Fibroblast of lung (primary cell): Measurements from ENCODE around the gene NTPCR. TPM values are rescaled to one million over a fixed set of nuclear protein-coding genes. Genes with fewer than 3 reads are reported as not detected.

ENCODE experiments used
- DNase-seq, 2 donors: peaks; one replicate each; pipeline versions ENCODE4 v3.0.0 to v3.0.0-alpha.2; 2010; ENCODE audit warnings: low read depth in 2 of 2
- H2AFZ ChIP-seq: 2 replicates; pipeline ENCODE4 v1.5.1; 2012; ENCODE audit warnings: low read length, control low read depth, inconsistent platforms
- H3K27ac ChIP-seq: 2 replicates; pipeline ENCODE4 v1.5.1; 2011; ENCODE audit warnings: low read length, control low read depth; ENCODE audit not compliant: insufficient read depth
- H3K27me3 ChIP-seq: 2 replicates; pipeline ENCODE4 v1.5.1; 2011; ENCODE audit warnings: mild to moderate bottlenecking, low read length; ENCODE audit not compliant: control insufficient read depth, insufficient read depth
- H3K36me3 ChIP-seq: 2 replicates; pipeline ENCODE4 v1.5.1; 2011; ENCODE audit warnings: low read length; ENCODE audit not compliant: control insufficient read depth, insufficient read depth
- H3K4me1 ChIP-seq: 2 replicates; pipeline ENCODE4 v1.5.1; 2011; ENCODE audit warnings: low read length; ENCODE audit not compliant: control insufficient read depth, insufficient read depth; ENCODE audit errors: extremely low read depth
- H3K4me2 ChIP-seq: 2 replicates; pipeline ENCODE4 v1.5.1; 2011; ENCODE audit warnings: low read length, control low read depth; ENCODE audit not compliant: insufficient read depth; ENCODE audit errors: extremely low read depth
- H3K4me3 ChIP-seq, 4 experiments: fragments of 200-600 bp in 1 of 4; sonication (generic) in 1 of 4; replicated peaks in 1 of 4; 2 replicates each; pipeline ENCODE4 v1.5.1; 2011 to 2016; ENCODE audit warnings: low read length in 4 of 4, low read depth in 3 of 4, mild to moderate bottlenecking in 3 of 4, control low read depth in 2 of 4, inconsistent platforms in 1 of 4, mixed read lengths in 1 of 4; ENCODE audit not compliant: insufficient read depth in 1 of 4; ENCODE audit errors: control extremely low read depth in 1 of 4
- H3K79me2 ChIP-seq: 2 replicates; pipeline ENCODE4 v1.5.1; 2012; ENCODE audit warnings: mild to moderate bottlenecking, low read length, inconsistent platforms; ENCODE audit not compliant: control insufficient read depth, insufficient read depth
- H3K9ac ChIP-seq: 2 replicates; pipeline ENCODE4 v1.5.1; 2011; ENCODE audit warnings: mild to moderate bottlenecking, low read length, control low read depth; ENCODE audit not compliant: insufficient read depth
- H3K9me3 ChIP-seq: 2 replicates; pipeline ENCODE4 v1.5.1; 2012; ENCODE audit warnings: low read depth, low read length; ENCODE audit not compliant: control insufficient read depth, insufficient read depth
- H4K20me1 ChIP-seq: 2 replicates; pipeline ENCODE4 v1.5.1; 2011; ENCODE audit warnings: low read length; ENCODE audit not compliant: control insufficient read depth, insufficient read depth; ENCODE audit errors: extremely low read depth
- CTCF ChIP-seq, 2 donors: IDR thresholded peaks in 1 of 2; conservative IDR thresholded peaks in 1 of 2; 1 replicate in 1 of 2; 2 replicates in 1 of 2; pipeline ENCODE4 v1.5.1; 2011 to 2012; ENCODE audit warnings: low read length in 2 of 2, control low read depth in 1 of 2, inconsistent platforms in 1 of 2, low read depth in 1 of 2, mild to moderate bottlenecking in 1 of 2
- EZH2 ChIP-seq: IDR thresholded peaks from 2 replicates; pipeline ENCODE4 v1.5.1; 2012; ENCODE audit warnings: low read length, control low read depth, mild to moderate bottlenecking; ENCODE audit errors: missing control alignments
- polyA minus RNA-seq: library from RNA; depleted of rRNA, polyadenylated mRNA; stranded (reverse); fragments of >200 nt; gene quantifications from 2 replicates; pipeline ENCODE4 v1.2.3, GENCODE V29; 2011; ENCODE audit warnings: low replicate concordance
- polyA plus RNA-seq, 2 donors: library from polyadenylated mRNA; depleted of rRNA in 1 of 2; stranded (reverse) in 1 of 2; unstranded in 1 of 2; fragments of >200 nt; gene quantifications; 2 replicates each; pipeline ENCODE4 v1.2.1, GENCODE V29; 2011 to 2012; ENCODE audit warnings: missing spikeins in 1 of 2
- total RNA-seq: library from RNA; depleted of rRNA; stranded (reverse); fragments of >200 nt; gene quantifications from 2 replicates; pipeline ENCODE4 v1.2.1, GENCODE V29; 2014

NTPCR gene
- 20.8 and 23.0 TPM in 2 replicates for total RNA-seq
- polyA plus RNA-seq = 27.9 and 37.2 TPM in 2 replicates
- 38.4 and 50.1 TPM in 2 replicates for polyA plus RNA-seq (2012)
- polyA minus RNA-seq = 4.9 and 6.7 TPM in 2 replicates

DNA sequence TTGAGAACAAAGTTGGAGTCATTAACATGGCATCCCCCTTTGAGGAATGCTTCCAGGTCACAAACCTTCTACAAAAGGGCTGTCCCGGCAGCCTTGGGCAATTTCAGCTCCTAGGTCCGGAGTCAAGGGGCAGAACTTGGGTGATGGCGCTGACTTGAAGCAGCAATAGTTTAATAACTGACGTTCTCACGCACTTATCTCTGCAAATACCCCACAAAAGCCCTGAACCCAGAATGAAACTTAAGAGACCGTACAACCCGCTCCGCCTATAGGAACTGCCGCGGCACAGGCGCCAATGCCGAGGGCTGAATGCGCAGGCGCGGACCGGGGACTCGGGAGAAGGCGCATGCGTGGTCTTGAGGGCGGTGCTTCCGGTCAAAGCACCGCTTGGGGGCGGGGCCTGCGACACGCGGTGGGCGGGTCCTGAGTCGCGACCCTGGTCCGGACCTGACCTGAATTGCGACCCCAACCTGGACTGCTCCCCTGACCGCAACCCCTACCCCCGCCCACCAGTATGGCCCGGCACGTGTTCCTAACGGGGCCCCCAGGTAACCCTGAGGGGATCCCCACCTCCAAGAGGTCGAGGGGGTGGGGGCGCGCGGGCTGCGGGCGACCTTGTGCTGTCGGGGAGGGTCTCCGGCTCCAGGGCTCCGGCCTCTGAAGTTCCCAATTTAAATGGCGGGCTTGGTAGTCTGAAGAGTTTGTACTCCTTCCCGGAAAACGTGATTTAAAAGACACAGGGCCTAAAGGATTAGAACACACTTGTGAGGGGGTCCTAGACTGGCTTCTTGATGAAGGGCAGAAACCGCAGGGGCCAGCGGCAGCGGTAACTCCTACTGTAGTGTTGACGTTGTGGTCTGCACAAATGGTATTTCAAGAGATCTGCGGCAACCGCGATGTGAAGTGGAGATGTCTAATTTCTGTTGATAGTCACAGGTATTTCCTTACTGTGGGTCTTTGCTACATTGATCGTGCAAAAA lies at the start of gene NTPCR:
NTPCR (plus strand) TSS at position 415 of the 980 bp plus-strand sequence; CDS start at position 515, 100 bp downstream.
- Histone ChIP-seq H3K4me2 (peak within 1 kb of the TSS; percentile 94), H3K9ac (peak within 1 kb of the TSS; percentile 66), H3K27ac (peak within 1 kb of the TSS; percentile 63), H3K4me1 (peaks cover 2% of the 10 kb centered on the region), H3K9me3 (no peaks in the 10 kb centered on the region), H3K36me3 (no peaks in the 10 kb centered on the region), H4K20me1 (no peaks in the 10 kb centered on the region), H3K27me3 (no peaks in the 10 kb centered on the region), H3K79me2 (no peaks in the 10 kb centered on the region), H2AFZ (peak within 1 kb of the TSS; percentile 95), H3K4me3 (peak within 1 kb of the TSS; percentile 70 to 91 (median 79))
- peak; percentile 84 to 92 for DNase-seq
- peak in 1 of 2 donors; percentile 21 for TF ChIP-seq CTCF (conservative IDR thresholded peaks at IDR 0.05 in 1 of 2, IDR thresholded peaks at IDR 0.05 in 1 of 2; ENCODE audit: low read depth in 1 of 2, low read length in 2 of 2)
- TF ChIP-seq EZH2 = no peak

DNA sequence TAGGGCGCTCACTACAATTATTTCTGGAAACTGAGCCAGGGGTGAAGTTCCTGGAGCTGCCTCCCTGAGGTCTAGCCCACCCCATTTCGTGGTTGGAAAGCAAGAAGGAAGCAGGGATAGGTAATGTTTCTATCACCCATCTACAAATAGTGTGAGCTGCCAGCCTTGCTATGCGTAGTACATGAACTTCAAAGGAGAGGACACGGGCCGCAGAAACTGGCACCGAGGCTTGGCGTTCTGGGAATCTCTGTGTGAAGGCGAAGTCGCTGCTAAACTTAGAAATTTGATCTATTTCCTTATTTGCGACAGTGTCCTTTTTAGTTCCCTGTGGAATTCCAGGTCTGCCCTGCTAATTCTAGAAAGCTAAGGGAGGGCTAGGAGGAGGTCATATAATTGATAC lies 49.6 kb upstream of the NTPCR start:
- H3K4me1 ChIP-seq = no peaks in the 10 kb centered on the region
- no peak overlapping the region for H2AFZ ChIP-seq
- no peaks in the 10 kb centered on the region for H3K36me3 ChIP-seq
- no peak overlapping the region for H3K4me3 ChIP-seq
- no peaks in the 10 kb centered on the region for H3K79me2 ChIP-seq
- H3K27me3 ChIP-seq = no peaks in the 10 kb centered on the region
- TF ChIP-seq CTCF (conservative IDR thresholded peaks at IDR 0.05 in 1 of 2, IDR thresholded peaks at IDR 0.05 in 1 of 2; ENCODE audit: low read depth in 1 of 2, low read length in 2 of 2) (no peak), EZH2 (no peak)
- no peak for DNase-seq
- no peak overlapping the region for H3K27ac ChIP-seq
- no peak overlapping the region for H3K9ac ChIP-seq
- H4K20me1 ChIP-seq = no peaks in the 10 kb centered on the region
- H3K9me3 ChIP-seq = no peaks in the 10 kb centered on the region
- no peak overlapping the region for H3K4me2 ChIP-seq

DNA sequence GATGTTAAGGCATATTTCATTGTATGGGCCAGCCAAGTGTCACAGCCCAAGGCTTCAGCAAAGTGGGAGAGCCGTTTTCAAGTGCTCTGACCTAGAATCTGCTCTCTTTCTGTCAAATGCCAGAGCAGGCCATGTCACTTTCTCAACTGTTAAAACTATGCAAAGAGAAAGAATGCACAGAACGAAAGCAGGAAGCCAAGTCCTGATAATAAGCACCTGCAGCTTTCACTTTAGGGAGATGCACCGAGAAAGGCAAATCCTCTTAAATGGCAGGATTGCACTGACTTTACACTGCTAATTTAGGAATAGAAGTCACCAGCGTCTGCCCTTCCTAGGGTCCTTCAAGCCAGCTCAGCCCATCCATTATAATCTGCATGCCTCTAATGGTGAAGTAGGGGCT lies 49.2 kb upstream of the NTPCR start:
- DNase-seq = no peak
- TF ChIP-seq EZH2 = no peak
- H3K27ac ChIP-seq = no peak overlapping the region

More for the DNA sequence above, 49.2 kb upstream of the NTPCR start:
- H3K27me3 ChIP-seq = no peaks in the 10 kb centered on the region
- H3K4me1 ChIP-seq = no peaks in the 10 kb centered on the region
- H3K4me2 ChIP-seq = no peak overlapping the region
- H3K79me2 ChIP-seq = no peaks in the 10 kb centered on the region
- H3K4me3 ChIP-seq = no peak overlapping the region
- H2AFZ ChIP-seq = no peak overlapping the region
- H3K9me3 ChIP-seq = no peaks in the 10 kb centered on the region
- no peaks in the 10 kb centered on the region for H3K36me3 ChIP-seq
- no peak overlapping the region for H3K9ac ChIP-seq
- no peaks in the 10 kb centered on the region for H4K20me1 ChIP-seq
